DOHH2 (cell line): ENCODE measurements around the gene FRAS1.

Experiments used
- H3F3A ChIP-seq: fragments of 200-600 bp; sonication (generic), shearing (Covaris generic); 2 replicates; pipeline ENCODE4 v1.6.0; 2016; ENCODE audit warnings: antibody characterized with exemption, mild to moderate bottlenecking; ENCODE audit not compliant: control insufficient read depth, insufficient read depth
- H3K27ac ChIP-seq: fragments of 200-600 bp; sonication (generic); 2 replicates; pipeline ENCODE4 v1.5.1; 2014; ENCODE audit warnings: low read depth, mild to moderate bottlenecking, low read length, moderate library complexity
- H3K27me3 ChIP-seq: fragments of 200-600 bp; sonication (generic); 2 replicates; pipeline ENCODE4 v1.6.1; 2014; ENCODE audit warnings: mild to moderate bottlenecking, low read length, mixed read lengths; ENCODE audit not compliant: control insufficient read depth
- H3K36me3 ChIP-seq: fragments of 200-600 bp; sonication (generic); 2 replicates; pipeline ENCODE4 v1.6.1; 2014; ENCODE audit warnings: mild to moderate bottlenecking, low read length, moderate library complexity, mixed read lengths; ENCODE audit not compliant: control insufficient read depth
- H3K4me1 ChIP-seq: fragments of 200-600 bp; sonication (generic); 2 replicates; pipeline ENCODE4 v1.6.1; 2014; ENCODE audit warnings: mild to moderate bottlenecking, low read length, mixed read lengths; ENCODE audit not compliant: control insufficient read depth
- H3K4me2 ChIP-seq: fragments of 200-600 bp; sonication (generic); 2 replicates; pipeline ENCODE4 v1.6.0; 2014; ENCODE audit warnings: mild to moderate bottlenecking, low read length, moderate library complexity
- H3K4me3 ChIP-seq: fragments of 200-600 bp; sonication (generic); 2 replicates; pipeline ENCODE4 v1.5.1; 2014; ENCODE audit warnings: mild to moderate bottlenecking, low read length, mixed read lengths
- H3K79me2 ChIP-seq: fragments of 200-600 bp; sonication (generic); 2 replicates; pipeline ENCODE4 v1.6.1; 2014; ENCODE audit warnings: mild to moderate bottlenecking, low read length, mixed read lengths; ENCODE audit not compliant: control insufficient read depth
- H3K9me2 ChIP-seq: fragments of 200-600 bp; sonication (generic); replicated peaks from 2 replicates; pipeline ENCODE4 v1.6.1; 2014; ENCODE audit warnings: mild to moderate bottlenecking, low read length, mixed read lengths; ENCODE audit not compliant: control insufficient read depth
- H3K9me3 ChIP-seq: fragments of 200-600 bp; sonication (generic); 2 replicates; pipeline ENCODE4 v1.6.1; 2014; ENCODE audit warnings: antibody characterized with exemption, low read length, mixed read lengths; ENCODE audit not compliant: control insufficient read depth, insufficient read depth
- H4K20me1 ChIP-seq: fragments of 200-600 bp; sonication (generic); 2 replicates; pipeline ENCODE4 v1.6.0; 2014; ENCODE audit warnings: low read depth, mild to moderate bottlenecking, antibody characterized with exemption, low read length, moderate library complexity; ENCODE audit not compliant: control insufficient read depth, insufficient read depth
- EZH2phosphoT487 ChIP-seq: fragments of 200-600 bp; sonication (generic); IDR thresholded peaks from 2 replicates; pipeline ENCODE4 v1.6.1; 2017; ENCODE audit warnings: borderline replicate concordance, mild to moderate bottlenecking, antibody characterized with exemption, low read length, moderate library complexity, mixed read lengths
- TF ChIP-seq, protein P1 (sequence below): fragments of 200-600 bp; sonication (generic); IDR thresholded peaks from one replicate; pipeline ENCODE4 v1.5.1; 2014; ENCODE audit warnings: antibody characterized with exemption, mild to moderate bottlenecking, low read depth, low read length; ENCODE audit not compliant: poor library complexity, severe bottlenecking

Gene FRAS1

DNA sequence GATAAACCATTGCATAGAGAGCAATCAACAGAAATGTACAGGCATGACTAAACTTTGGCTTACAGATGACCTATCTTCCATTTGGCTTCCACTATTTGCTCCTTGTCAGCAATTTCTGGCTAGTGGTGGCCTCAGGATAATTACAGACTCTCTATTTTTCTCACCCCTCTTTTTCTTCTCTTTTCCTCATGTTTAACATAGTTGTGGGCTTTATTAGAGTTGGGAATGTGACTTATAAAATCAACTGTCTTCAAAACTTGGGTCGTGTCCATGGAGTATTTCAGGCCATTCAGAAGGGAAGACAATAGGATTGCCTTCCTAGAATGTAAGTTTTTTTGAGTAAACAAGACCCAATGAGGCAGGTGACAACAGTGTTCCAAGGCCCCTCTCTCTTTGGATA is 236.2 kb downstream of the FRAS1 start:
- Histone ChIP-seq H3K9me2 (no peaks in the 10 kb centered on the region), H3K27ac (no peak overlapping the region), H3K4me2 (no peak overlapping the region)

DNA sequence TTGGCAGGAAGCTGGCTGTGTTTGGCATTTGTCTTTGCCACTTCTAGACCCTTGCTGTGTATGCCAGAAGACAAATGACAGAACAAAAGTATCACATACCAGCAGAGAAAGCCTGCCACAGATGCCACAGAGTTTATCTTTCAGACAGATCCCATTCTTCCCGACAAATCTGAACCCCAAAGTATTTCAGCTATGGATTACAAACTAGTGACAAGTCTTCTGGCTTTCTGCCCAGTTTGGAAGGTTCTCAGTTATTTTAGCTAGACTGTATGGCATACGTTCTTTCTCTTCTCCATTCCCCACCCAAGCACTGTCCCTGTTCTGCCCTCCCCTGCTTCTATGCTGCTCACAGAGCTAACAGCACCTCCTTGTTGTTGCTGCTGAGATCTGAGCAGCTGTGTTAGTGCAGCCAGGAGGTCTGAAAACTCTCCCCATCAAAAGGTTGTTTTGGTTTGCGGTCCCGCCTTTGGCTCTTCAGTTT is 236.7 kb downstream of the FRAS1 start:
- Histone ChIP-seq H3K27me3 (no peaks in the 10 kb centered on the region), H3K36me3 (no peaks in the 10 kb centered on the region), H3K9me3 (no peaks in the 10 kb centered on the region), H4K20me1 (no peaks in the 10 kb centered on the region), H3K4me2 (no peak overlapping the region), H3K4me1 (no peaks in the 10 kb centered on the region), H3F3A (no peaks in the 10 kb centered on the region), H3K79me2 (no peaks in the 10 kb centered on the region), H3K4me3 (no peak overlapping the region), H3K27ac (no peak overlapping the region), H3K9me2 (no peaks in the 10 kb centered on the region)
- TF ChIP-seq, protein P1, sequence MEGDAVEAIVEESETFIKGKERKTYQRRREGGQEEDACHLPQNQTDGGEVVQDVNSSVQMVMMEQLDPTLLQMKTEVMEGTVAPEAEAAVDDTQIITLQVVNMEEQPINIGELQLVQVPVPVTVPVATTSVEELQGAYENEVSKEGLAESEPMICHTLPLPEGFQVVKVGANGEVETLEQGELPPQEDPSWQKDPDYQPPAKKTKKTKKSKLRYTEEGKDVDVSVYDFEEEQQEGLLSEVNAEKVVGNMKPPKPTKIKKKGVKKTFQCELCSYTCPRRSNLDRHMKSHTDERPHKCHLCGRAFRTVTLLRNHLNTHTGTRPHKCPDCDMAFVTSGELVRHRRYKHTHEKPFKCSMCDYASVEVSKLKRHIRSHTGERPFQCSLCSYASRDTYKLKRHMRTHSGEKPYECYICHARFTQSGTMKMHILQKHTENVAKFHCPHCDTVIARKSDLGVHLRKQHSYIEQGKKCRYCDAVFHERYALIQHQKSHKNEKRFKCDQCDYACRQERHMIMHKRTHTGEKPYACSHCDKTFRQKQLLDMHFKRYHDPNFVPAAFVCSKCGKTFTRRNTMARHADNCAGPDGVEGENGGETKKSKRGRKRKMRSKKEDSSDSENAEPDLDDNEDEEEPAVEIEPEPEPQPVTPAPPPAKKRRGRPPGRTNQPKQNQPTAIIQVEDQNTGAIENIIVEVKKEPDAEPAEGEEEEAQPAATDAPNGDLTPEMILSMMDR, result no peak
- TF ChIP-seq EZH2phosphoT487, result no peak

More for the DNA sequence above, 236.2 kb downstream of the FRAS1 start:
- no peaks in the 10 kb centered on the region for H3F3A ChIP-seq
- H4K20me1 ChIP-seq, result no peaks in the 10 kb centered on the region
- TF ChIP-seq EZH2phosphoT487, result no peak
- TF ChIP-seq, protein P1, result no peak
- no peaks in the 10 kb centered on the region for H3K27me3 ChIP-seq
- H3K9me3 ChIP-seq, result no peaks in the 10 kb centered on the region
- no peaks in the 10 kb centered on the region for H3K79me2 ChIP-seq
- H3K4me3 ChIP-seq, result no peak overlapping the region
- H3K4me1 ChIP-seq, result no peaks in the 10 kb centered on the region
- H3K36me3 ChIP-seq, result no peaks in the 10 kb centered on the region

DNA sequence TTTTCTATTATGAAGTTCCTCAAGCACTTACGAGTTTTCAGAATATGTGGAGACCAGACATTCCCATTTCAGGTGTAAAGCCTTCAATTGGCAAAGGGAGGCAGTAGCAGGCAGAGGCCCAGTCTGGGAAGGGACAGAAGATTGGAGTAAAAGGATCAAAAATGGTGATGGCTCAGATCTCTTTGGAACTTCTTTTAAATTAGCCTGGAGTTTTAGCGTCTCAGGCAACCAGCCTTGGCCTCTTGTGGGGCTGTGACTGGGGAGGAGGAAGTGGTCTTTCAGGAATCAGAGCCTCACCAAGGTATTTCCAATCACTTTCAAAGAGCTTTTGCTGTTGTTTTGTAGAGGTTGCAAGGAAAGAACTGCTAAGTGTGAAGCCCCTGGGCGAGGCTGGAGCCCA is 239.1 kb downstream of the FRAS1 start:
- Histone ChIP-seq H3K4me2 (no peak overlapping the region), H3K4me3 (no peak overlapping the region), H3K27ac (no peak overlapping the region), H3K27me3 (no peaks in the 10 kb centered on the region), H3F3A (no peaks in the 10 kb centered on the region), H3K79me2 (no peaks in the 10 kb centered on the region), H3K9me3 (no peaks in the 10 kb centered on the region), H3K36me3 (no peaks in the 10 kb centered on the region), H3K4me1 (no peaks in the 10 kb centered on the region), H4K20me1 (no peaks in the 10 kb centered on the region), H3K9me2 (no peaks in the 10 kb centered on the region)
- TF ChIP-seq EZH2phosphoT487, result no peak
- TF ChIP-seq, protein P1, result no peak
